ENCODE measurements around the gene RASA2. TPM values are rescaled to one million over a fixed set of nuclear protein-coding genes. Genes with fewer than 3 reads are reported as not detected.

Gene RASA2
- polyA plus RNA-seq, 1 of the 3 experiments (the other 2 are of a cell fraction), result 2.4 TPM

DNA sequence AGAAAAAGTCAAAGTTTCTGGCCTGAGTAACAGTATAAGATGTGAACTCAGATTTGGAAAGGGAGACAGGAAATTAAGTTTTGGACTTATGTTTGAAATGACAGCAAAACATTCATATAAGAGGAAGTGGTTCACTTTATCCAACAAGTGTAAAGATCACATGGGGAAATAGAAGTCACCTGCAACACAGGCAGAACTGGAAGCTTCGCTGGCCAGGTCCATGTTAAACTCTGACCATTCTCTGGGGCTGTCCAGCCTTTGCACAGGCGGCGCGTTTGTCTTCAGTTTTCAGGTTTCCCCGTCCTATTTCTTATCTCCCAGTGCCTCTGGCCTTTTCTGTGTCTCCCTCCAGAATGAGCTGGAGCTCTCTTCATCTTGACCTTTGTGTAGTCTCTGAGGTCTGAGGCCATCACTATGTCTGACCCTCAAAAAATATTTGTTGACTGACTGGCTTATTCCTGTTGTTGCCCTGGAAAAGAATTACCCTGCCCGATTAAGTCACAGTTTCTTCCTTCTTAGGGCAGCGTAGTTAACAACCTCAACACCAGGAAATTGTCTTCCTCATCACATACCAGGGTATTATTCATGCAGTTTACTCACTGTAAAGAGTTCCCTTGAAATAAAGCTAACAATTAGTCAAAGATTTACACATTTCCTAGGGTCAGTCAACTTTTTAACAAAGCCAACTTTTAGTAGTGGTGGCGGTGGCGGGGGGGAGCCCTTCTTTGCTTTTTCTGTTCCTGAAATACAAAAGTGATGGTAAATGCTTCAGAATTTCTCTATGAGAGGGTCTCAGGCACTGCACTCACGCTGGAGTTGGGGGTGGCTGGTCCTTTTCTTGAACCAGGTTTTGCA lies 959 bp upstream of the RASA2 start:
- 60% methylated on average over 9 of the region's 10 CpGs for WGBS (ENCODE audit: low lambda C conversion rate)
- peak overlapping the region; percentile 34 to 64; a peak in 3 of 4 replicates for H3K27ac ChIP-seq (ENCODE audit: low read depth in 2 of 2, low read length in 1 of 2)
- H3K4me2 ChIP-seq, result peak overlapping the region; percentile 74
- peaks cover 34% of the 10 kb centered on the region for H3K79me2 ChIP-seq (ENCODE audit: insufficient read depth)
- H3K4me3 ChIP-seq (ENCODE audit: low read depth in 2 of 2, low read length in 1 of 2), result peak overlapping the region; percentile 54 to 58
- peaks cover 13% of the 10 kb centered on the region for H3F3A ChIP-seq (replicated peaks; ENCODE audit: insufficient read depth)
- TF ChIP-seq, protein P1, sequence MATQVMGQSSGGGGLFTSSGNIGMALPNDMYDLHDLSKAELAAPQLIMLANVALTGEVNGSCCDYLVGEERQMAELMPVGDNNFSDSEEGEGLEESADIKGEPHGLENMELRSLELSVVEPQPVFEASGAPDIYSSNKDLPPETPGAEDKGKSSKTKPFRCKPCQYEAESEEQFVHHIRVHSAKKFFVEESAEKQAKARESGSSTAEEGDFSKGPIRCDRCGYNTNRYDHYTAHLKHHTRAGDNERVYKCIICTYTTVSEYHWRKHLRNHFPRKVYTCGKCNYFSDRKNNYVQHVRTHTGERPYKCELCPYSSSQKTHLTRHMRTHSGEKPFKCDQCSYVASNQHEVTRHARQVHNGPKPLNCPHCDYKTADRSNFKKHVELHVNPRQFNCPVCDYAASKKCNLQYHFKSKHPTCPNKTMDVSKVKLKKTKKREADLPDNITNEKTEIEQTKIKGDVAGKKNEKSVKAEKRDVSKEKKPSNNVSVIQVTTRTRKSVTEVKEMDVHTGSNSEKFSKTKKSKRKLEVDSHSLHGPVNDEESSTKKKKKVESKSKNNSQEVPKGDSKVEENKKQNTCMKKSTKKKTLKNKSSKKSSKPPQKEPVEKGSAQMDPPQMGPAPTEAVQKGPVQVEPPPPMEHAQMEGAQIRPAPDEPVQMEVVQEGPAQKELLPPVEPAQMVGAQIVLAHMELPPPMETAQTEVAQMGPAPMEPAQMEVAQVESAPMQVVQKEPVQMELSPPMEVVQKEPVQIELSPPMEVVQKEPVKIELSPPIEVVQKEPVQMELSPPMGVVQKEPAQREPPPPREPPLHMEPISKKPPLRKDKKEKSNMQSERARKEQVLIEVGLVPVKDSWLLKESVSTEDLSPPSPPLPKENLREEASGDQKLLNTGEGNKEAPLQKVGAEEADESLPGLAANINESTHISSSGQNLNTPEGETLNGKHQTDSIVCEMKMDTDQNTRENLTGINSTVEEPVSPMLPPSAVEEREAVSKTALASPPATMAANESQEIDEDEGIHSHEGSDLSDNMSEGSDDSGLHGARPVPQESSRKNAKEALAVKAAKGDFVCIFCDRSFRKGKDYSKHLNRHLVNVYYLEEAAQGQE (IDR thresholded peaks at IDR 0.05; ENCODE audit: low read depth, low read length), result no peak
- TF ChIP-seq CHD2 (IDR thresholded peaks at IDR 0.05; ENCODE audit: low read length, partially characterized antibody), result no peak
- TF ChIP-seq ELF1 (IDR thresholded peaks at IDR 0.05), result no peak
- TF ChIP-seq NRF1 (IDR thresholded peaks at IDR 0.05; ENCODE audit: low read depth, low read length), result no peak
- TF ChIP-seq RCOR1 (IDR thresholded peaks at IDR 0.05; ENCODE audit: low read length), result no peak
- TF ChIP-seq GATA2 (CRISPR knock-in tag; IDR thresholded peaks at IDR 0.05), result no peak
- TF ChIP-seq, protein P2, sequence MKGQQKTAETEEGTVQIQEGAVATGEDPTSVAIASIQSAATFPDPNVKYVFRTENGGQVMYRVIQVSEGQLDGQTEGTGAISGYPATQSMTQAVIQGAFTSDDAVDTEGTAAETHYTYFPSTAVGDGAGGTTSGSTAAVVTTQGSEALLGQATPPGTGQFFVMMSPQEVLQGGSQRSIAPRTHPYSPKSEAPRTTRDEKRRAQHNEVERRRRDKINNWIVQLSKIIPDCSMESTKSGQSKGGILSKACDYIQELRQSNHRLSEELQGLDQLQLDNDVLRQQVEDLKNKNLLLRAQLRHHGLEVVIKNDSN (IDR thresholded peaks at IDR 0.05; ENCODE audit: borderline replicate concordance, low read depth), result no peak
- TF ChIP-seq, protein P3, sequence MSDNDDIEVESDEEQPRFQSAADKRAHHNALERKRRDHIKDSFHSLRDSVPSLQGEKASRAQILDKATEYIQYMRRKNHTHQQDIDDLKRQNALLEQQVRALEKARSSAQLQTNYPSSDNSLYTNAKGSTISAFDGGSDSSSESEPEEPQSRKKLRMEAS (IDR thresholded peaks at IDR 0.05; ENCODE audit: low read depth), result no peak
- TF ChIP-seq JUND (IDR thresholded peaks at IDR 0.05), result no peak
- TF ChIP-seq MXI1 (IDR thresholded peaks at IDR 0.05; ENCODE audit: low read depth, low read length), result no peak
- no peak for TF ChIP-seq MEF2A (IDR thresholded peaks at IDR 0.05; ENCODE audit: borderline replicate concordance, low read depth)
- TF ChIP-seq RFX5 (IDR thresholded peaks at IDR 0.05; ENCODE audit: low read length), result no peak
- TF ChIP-seq, protein P4, sequence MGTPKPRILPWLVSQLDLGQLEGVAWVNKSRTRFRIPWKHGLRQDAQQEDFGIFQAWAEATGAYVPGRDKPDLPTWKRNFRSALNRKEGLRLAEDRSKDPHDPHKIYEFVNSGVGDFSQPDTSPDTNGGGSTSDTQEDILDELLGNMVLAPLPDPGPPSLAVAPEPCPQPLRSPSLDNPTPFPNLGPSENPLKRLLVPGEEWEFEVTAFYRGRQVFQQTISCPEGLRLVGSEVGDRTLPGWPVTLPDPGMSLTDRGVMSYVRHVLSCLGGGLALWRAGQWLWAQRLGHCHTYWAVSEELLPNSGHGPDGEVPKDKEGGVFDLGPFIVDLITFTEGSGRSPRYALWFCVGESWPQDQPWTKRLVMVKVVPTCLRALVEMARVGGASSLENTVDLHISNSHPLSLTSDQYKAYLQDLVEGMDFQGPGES (IDR thresholded peaks at IDR 0.05; ENCODE audit: low read depth, low read length), result no peak
- TF ChIP-seq, protein P5, sequence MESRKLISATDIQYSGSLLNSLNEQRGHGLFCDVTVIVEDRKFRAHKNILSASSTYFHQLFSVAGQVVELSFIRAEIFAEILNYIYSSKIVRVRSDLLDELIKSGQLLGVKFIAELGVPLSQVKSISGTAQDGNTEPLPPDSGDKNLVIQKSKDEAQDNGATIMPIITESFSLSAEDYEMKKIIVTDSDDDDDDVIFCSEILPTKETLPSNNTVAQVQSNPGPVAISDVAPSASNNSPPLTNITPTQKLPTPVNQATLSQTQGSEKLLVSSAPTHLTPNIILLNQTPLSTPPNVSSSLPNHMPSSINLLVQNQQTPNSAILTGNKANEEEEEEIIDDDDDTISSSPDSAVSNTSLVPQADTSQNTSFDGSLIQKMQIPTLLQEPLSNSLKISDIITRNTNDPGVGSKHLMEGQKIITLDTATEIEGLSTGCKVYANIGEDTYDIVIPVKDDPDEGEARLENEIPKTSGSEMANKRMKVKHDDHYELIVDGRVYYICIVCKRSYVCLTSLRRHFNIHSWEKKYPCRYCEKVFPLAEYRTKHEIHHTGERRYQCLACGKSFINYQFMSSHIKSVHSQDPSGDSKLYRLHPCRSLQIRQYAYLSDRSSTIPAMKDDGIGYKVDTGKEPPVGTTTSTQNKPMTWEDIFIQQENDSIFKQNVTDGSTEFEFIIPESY (IDR thresholded peaks at IDR 0.05; ENCODE audit: borderline replicate concordance, low read depth), result no peak
- TF ChIP-seq TEAD4 (IDR thresholded peaks at IDR 0.05; ENCODE audit: borderline replicate concordance, insufficient read depth), result no peak
- TF ChIP-seq FOXM1 (IDR thresholded peaks at IDR 0.05; ENCODE audit: low read depth), result no peak
- no peak for TF ChIP-seq FOSL2 (IDR thresholded peaks at IDR 0.05; ENCODE audit: borderline replicate concordance, low read depth)
- TF ChIP-seq TCF12 (IDR thresholded peaks at IDR 0.05), result no peak
- TF ChIP-seq, protein P6, sequence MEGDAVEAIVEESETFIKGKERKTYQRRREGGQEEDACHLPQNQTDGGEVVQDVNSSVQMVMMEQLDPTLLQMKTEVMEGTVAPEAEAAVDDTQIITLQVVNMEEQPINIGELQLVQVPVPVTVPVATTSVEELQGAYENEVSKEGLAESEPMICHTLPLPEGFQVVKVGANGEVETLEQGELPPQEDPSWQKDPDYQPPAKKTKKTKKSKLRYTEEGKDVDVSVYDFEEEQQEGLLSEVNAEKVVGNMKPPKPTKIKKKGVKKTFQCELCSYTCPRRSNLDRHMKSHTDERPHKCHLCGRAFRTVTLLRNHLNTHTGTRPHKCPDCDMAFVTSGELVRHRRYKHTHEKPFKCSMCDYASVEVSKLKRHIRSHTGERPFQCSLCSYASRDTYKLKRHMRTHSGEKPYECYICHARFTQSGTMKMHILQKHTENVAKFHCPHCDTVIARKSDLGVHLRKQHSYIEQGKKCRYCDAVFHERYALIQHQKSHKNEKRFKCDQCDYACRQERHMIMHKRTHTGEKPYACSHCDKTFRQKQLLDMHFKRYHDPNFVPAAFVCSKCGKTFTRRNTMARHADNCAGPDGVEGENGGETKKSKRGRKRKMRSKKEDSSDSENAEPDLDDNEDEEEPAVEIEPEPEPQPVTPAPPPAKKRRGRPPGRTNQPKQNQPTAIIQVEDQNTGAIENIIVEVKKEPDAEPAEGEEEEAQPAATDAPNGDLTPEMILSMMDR (IDR thresholded peaks at IDR 0.05), result no peak
- H3K9me3 ChIP-seq, result no peaks in the 10 kb centered on the region
- peak overlapping the region; percentile 92 for H3K9ac ChIP-seq
- peak overlapping the region; percentile 96 for H2AFZ ChIP-seq (ENCODE audit: low read depth)
- peaks cover 22% of the 10 kb centered on the region for H4K20me1 ChIP-seq (ENCODE audit: insufficient read depth)
- H3K36me3 ChIP-seq (replicated peaks in 1 of 2; ENCODE audit: control insufficient read depth in 1 of 2, insufficient read depth in 2 of 2, low read length in 1 of 2), result peaks cover 0 to 2% of the 10 kb centered on the region in 2 experiments
- ChIA-PET CTCF (interaction anchor here (0.8 to 2.2 kb wide), 5 partner anchors 12 to 183 kb away, joined by 3 to 8 read pairs (median 5); no protein-coding TSS in a partner anchor), POLR2A (interaction anchor here (2.5 kb wide), 1 partner anchor 174 kb away, joined by 8 read pairs; no protein-coding TSS in a partner anchor)
- H3K9me2 ChIP-seq, result no peaks in the 10 kb centered on the region
- DNase-seq, result no peak
- peaks cover 7 to 13% of the 10 kb centered on the region in 2 experiments; a peak in 3 of 4 replicates for H3K4me1 ChIP-seq (ENCODE audit: control insufficient read depth in 1 of 2, insufficient read depth in 2 of 2, low read depth in 1 of 2, low read length in 1 of 2)
- no peaks in the 10 kb centered on the region for H3K27me3 ChIP-seq (ENCODE audit: insufficient read depth)
